H1 (cell line): Measurements from ENCODE around the gene NUAK1. TPM values are rescaled to one million over a fixed set of nuclear protein-coding genes. Genes with fewer than 3 reads are reported as not detected.
A peak's percentile ranks its signal among the peaks of the same experiment; 100 is the strongest.

Experiments
- CTCF ChIA-PET: fragments of 300-600 bp; sonication (Branson Sonifier 250); formaldehyde crosslinking; loops from one replicate; lab custom pipeline; 2021; ENCODE audit not compliant: partially characterized antibody; lab: Charles Lee
- POLR2A ChIA-PET: fragments of 300-600 bp; sonication (Branson Sonifier 250); formaldehyde crosslinking; loops from one replicate; lab custom pipeline; 2021; ENCODE audit warnings: inconsistent platforms; ENCODE audit not compliant: partially characterized antibody; lab: Charles Lee
- DNase-seq, 2 experiments: peaks; one replicate each; pipeline versions ENCODE4 v3.0.0 to v3.0.0-alpha.2; 2010 to 2022; ENCODE audit warnings: low spot score in 2 of 2, low read depth in 1 of 2, mixed read lengths in 1 of 2
- FAIRE-seq: peaks from 2 replicates; lab custom pipeline; 2011; peaks lifted over from hg19 to GRCh38; lab: Jason Lieb, UNC
- H2AFZ ChIP-seq: 2 replicates; pipeline ENCODE4 v1.8.1; 2012; ENCODE audit warnings: low read length, inconsistent platforms
- H2AK5ac ChIP-seq: 2 replicates; pipeline ENCODE4 v1.6.1; 2013; ENCODE audit warnings: low read depth, low read length
- H2BK120ac ChIP-seq: replicated peaks from 2 replicates; pipeline ENCODE3; 2013; ENCODE audit warnings: low read depth, low read length, inconsistent platforms
- H2BK12ac ChIP-seq: 2 replicates; pipeline ENCODE4 v1.6.1; 2013; ENCODE audit warnings: low read depth, low read length
- H2BK15ac ChIP-seq: 2 replicates; pipeline ENCODE4 v1.6.1; 2013; ENCODE audit warnings: low read length
- H2BK20ac ChIP-seq: 2 replicates; pipeline ENCODE4 v1.6.1; 2013; ENCODE audit warnings: low read length
- H2BK5ac ChIP-seq: 2 replicates; pipeline ENCODE4 v1.6.1; 2013; ENCODE audit warnings: low read depth, low read length
- H3K14ac ChIP-seq: 2 replicates; pipeline ENCODE4 v1.6.1; 2013; ENCODE audit warnings: inconsistent platforms; ENCODE audit not compliant: insufficient read length
- H3K18ac ChIP-seq: 2 replicates; pipeline ENCODE4 v1.6.1; 2013; ENCODE audit warnings: low read length; ENCODE audit errors: extremely low read depth
- H3K23ac ChIP-seq: 2 replicates; pipeline ENCODE4 v1.6.1; 2013; ENCODE audit warnings: inconsistent platforms; ENCODE audit not compliant: insufficient read length
- H3K23me2 ChIP-seq: 2 replicates; pipeline ENCODE4 v1.6.1; 2013; ENCODE audit warnings: low read depth, low read length
- H3K27ac ChIP-seq: 2 replicates; pipeline ENCODE4 v1.6.1; 2011; ENCODE audit warnings: low read depth, low read length, inconsistent platforms
- H3K27me3 ChIP-seq, 4 experiments: replicated peaks in 1 of 4; 1 replicate in 1 of 4; 2 replicates in 3 of 4; pipeline versions ENCODE4 v1.6.1 to v1.8.1; 2011 to 2013; ENCODE audit warnings: low read length in 3 of 4, mild to moderate bottlenecking in 3 of 4, inconsistent platforms in 2 of 4, mixed read lengths in 2 of 4, moderate library complexity in 1 of 4; ENCODE audit not compliant: control insufficient read depth in 3 of 4, insufficient read depth in 3 of 4; ENCODE audit errors: extremely low read depth in 1 of 4
- H3K36me3 ChIP-seq, 4 experiments: 2 replicates each; pipeline versions ENCODE4 v1.6.1 to v1.8.1; 2011 to 2013; ENCODE audit warnings: mild to moderate bottlenecking in 4 of 4, low read length in 3 of 4, moderate library complexity in 2 of 4, control low read depth in 1 of 4, inconsistent platforms in 1 of 4; ENCODE audit not compliant: insufficient read depth in 4 of 4, control insufficient read depth in 2 of 4
- H3K4ac ChIP-seq: replicated peaks from 2 replicates; pipeline ENCODE3; 2013; ENCODE audit warnings: low read length, low read depth, mixed read lengths, inconsistent platforms; ENCODE audit not compliant: insufficient read length
- H3K4me1 ChIP-seq, 4 experiments: replicated peaks in 1 of 4; 1 replicate in 1 of 4; 2 replicates in 3 of 4; pipeline versions ENCODE4 v1.6.1 to v1.8.1; 2011 to 2013; ENCODE audit warnings: low read length in 3 of 4, inconsistent platforms in 2 of 4, mixed read lengths in 1 of 4; ENCODE audit not compliant: insufficient read depth in 4 of 4, control insufficient read depth in 3 of 4
- H3K4me2 ChIP-seq, 2 experiments: 2 replicates each; pipeline versions ENCODE4 v1.6.1 to v1.8.1; 2011 to 2013; ENCODE audit warnings: low read depth in 2 of 2, low read length in 2 of 2, control low read depth in 1 of 2, inconsistent platforms in 1 of 2, mild to moderate bottlenecking in 1 of 2; ENCODE audit not compliant: insufficient read depth in 1 of 2
- H3K4me3 ChIP-seq, 4 experiments: fragments of 200-600, 300-600 bp in 1 of 4; sonication (generic), shearing (Covaris generic), sonication (Bioruptor Twin) in 1 of 4; 2 replicates each; pipeline versions ENCODE4 v1.5.1 to v1.8.1; 2011 to 2016; ENCODE audit warnings: low read length in 4 of 4, low read depth in 3 of 4, control low read depth in 2 of 4, inconsistent platforms in 2 of 4, mild to moderate bottlenecking in 2 of 4, mixed read lengths in 1 of 4, moderate library complexity in 1 of 4; ENCODE audit not compliant: insufficient read depth in 2 of 4; ENCODE audit errors: extremely low read depth in 1 of 4
- H3K56ac ChIP-seq: replicated peaks from 2 replicates; pipeline ENCODE3; 2013; ENCODE audit warnings: low read depth, mild to moderate bottlenecking, mixed read lengths, low read length, inconsistent platforms; ENCODE audit not compliant: insufficient read length
- H3K79me1 ChIP-seq: 2 replicates; pipeline ENCODE4 v1.6.1; 2013; ENCODE audit warnings: low read depth, low read length, control low read depth
- H3K79me2 ChIP-seq, 2 experiments: 2 replicates each; pipeline versions ENCODE4 v1.6.1 to v1.8.1; 2012 to 2013; ENCODE audit warnings: low read length in 2 of 2, mild to moderate bottlenecking in 2 of 2, inconsistent platforms in 1 of 2; ENCODE audit not compliant: insufficient read depth in 2 of 2, control insufficient read depth in 1 of 2
- H3K9ac ChIP-seq, 4 experiments: replicated peaks in 1 of 4; 1 replicate in 1 of 4; 2 replicates in 3 of 4; pipeline versions ENCODE4 v1.6.1 to v1.8.1; 2011 to 2013; ENCODE audit warnings: low read depth in 3 of 4, low read length in 3 of 4, control low read depth in 2 of 4, mild to moderate bottlenecking in 2 of 4, moderate library complexity in 2 of 4, inconsistent platforms in 1 of 4; ENCODE audit errors: extremely low read depth in 1 of 4
- H3K9me3 ChIP-seq, 2 experiments: 2 replicates each; pipeline versions ENCODE4 v1.6.1 to v1.8.1; 2012 to 2013; ENCODE audit warnings: mild to moderate bottlenecking in 2 of 2, moderate library complexity in 2 of 2, control low read depth in 1 of 2, inconsistent platforms in 1 of 2, low read depth in 1 of 2, low read length in 1 of 2, mixed read lengths in 1 of 2; ENCODE audit not compliant: insufficient read depth in 2 of 2
- H4K20me1 ChIP-seq, 2 experiments: replicated peaks in 1 of 2; 2 replicates each; pipeline versions ENCODE3 to v1.8.1; 2011 to 2013; ENCODE audit warnings: inconsistent platforms in 2 of 2, low read length in 2 of 2, mild to moderate bottlenecking in 1 of 2; ENCODE audit not compliant: insufficient read depth in 2 of 2, control insufficient read depth in 1 of 2
- H4K5ac ChIP-seq: 2 replicates; pipeline ENCODE4 v1.6.1; 2013; ENCODE audit warnings: low read length, low read depth, mixed read lengths, inconsistent platforms; ENCODE audit not compliant: insufficient read length
- H4K8ac ChIP-seq: 2 replicates; pipeline ENCODE4 v1.8.0; 2013; ENCODE audit warnings: mild to moderate bottlenecking, moderate library complexity, low read length, inconsistent platforms; ENCODE audit not compliant: insufficient read depth; ENCODE audit errors: extremely low read depth
- H4K91ac ChIP-seq: replicated peaks from 2 replicates; pipeline ENCODE3; 2013; ENCODE audit warnings: low read length, mixed read lengths, inconsistent platforms; ENCODE audit not compliant: insufficient read length
- BACH1 ChIP-seq: IDR thresholded peaks from 2 replicates; pipeline ENCODE4 v1.6.1; 2012; ENCODE audit warnings: low read length, improper control_type of control experiment
- CHD1 ChIP-seq: IDR thresholded peaks from 2 replicates; pipeline ENCODE4 v1.6.1; 2012; ENCODE audit warnings: low read depth, low read length, improper control_type of control experiment
- CREB1 ChIP-seq: IDR thresholded peaks from 2 replicates; pipeline ENCODE4 v1.6.1; 2012; ENCODE audit warnings: inconsistent platforms
- CTBP2 ChIP-seq: IDR thresholded peaks from 2 replicates; pipeline ENCODE4 v1.7.0; 2011; ENCODE audit warnings: borderline replicate concordance, mild to moderate bottlenecking, moderate library complexity, mixed read lengths, low read length; ENCODE audit not compliant: insufficient read depth, insufficient read length
- FOSL1 ChIP-seq: IDR thresholded peaks from 2 replicates; pipeline ENCODE4 v1.6.1; 2011; ENCODE audit warnings: mild to moderate bottlenecking, low read depth, low read length, moderate library complexity; ENCODE audit not compliant: insufficient read depth
- HDAC2 ChIP-seq, 2 experiments: fragments of 300-600 bp in 1 of 2; sonication (generic) in 1 of 2; IDR thresholded peaks; 2 replicates each; pipeline ENCODE4 v1.6.1; 2011 to 2012; ENCODE audit warnings: low read depth in 2 of 2, low read length in 2 of 2, mild to moderate bottlenecking in 2 of 2, moderate library complexity in 2 of 2, borderline replicate concordance in 1 of 2, inconsistent platforms in 1 of 2
- JUND ChIP-seq: IDR thresholded peaks from 2 replicates; pipeline ENCODE4 v1.6.1; 2011; ENCODE audit warnings: mild to moderate bottlenecking, improper control_type of control experiment, low read length
- KDM4A ChIP-seq: IDR thresholded peaks from one replicate; pipeline ENCODE4 v1.7.1; 2012; ENCODE audit warnings: low read depth, mild to moderate bottlenecking, moderate library complexity, low read length, inconsistent platforms; ENCODE audit not compliant: severe bottlenecking
- RFX5 ChIP-seq: IDR thresholded peaks from 2 replicates; pipeline ENCODE4 v1.6.1; 2011; ENCODE audit warnings: low read depth, low read length, improper control_type of control experiment, borderline replicate concordance
- RNF2 ChIP-seq: fragments of 200-900, 300-1000 bp; sonication (generic); IDR thresholded peaks from 2 replicates; pipeline ENCODE4 v1.7.1; 2016; ENCODE audit warnings: borderline replicate concordance, low read depth, mild to moderate bottlenecking, antibody characterized with exemption, low read length; ENCODE audit not compliant: poor library complexity, severe bottlenecking; ENCODE audit errors: missing control alignments
- RXRA ChIP-seq: IDR thresholded peaks from 2 replicates; pipeline ENCODE4 v1.6.1; 2011; ENCODE audit warnings: low read depth, mild to moderate bottlenecking, low read length, moderate library complexity; ENCODE audit not compliant: insufficient read depth
- SUZ12 ChIP-seq: fragments of 200-600 bp; sonication (generic); IDR thresholded peaks from 2 replicates; pipeline ENCODE4 v1.6.1; 2012; ENCODE audit warnings: mild to moderate bottlenecking, inconsistent platforms, low read length, moderate library complexity, mixed read lengths
- WGBS, 2 experiments: shearing (Covaris generic) in 1 of 2; methylation state at CpG; one replicate each; pipeline versions ENCODE4 v1.1.6 to v1.1.7; 2013 to 2015; ENCODE audit warnings: low lambda C conversion rate in 2 of 2, mixed read lengths in 2 of 2, inconsistent platforms in 1 of 2, low coverage in 1 of 2, missing lambda C conversion rate in 1 of 2; ENCODE audit not compliant: insufficient replicate concordance in 2 of 2, insufficient coverage in 1 of 2, insufficient read length in 1 of 2; ENCODE audit errors: extremely low coverage in 1 of 2, missing lambda C conversion rate in 1 of 2; 5-methylcytosine and 5-hydroxymethylcytosine counted together
- polyA plus RNA-seq, 7 experiments: library from polyadenylated mRNA; depleted of rRNA in 3 of 7; stranded (reverse) in 5 of 7; unstranded in 2 of 7; fragments of >200 nt in 5 of 7; fragments of 200-250 nt in 2 of 7; gene quantifications; 1 replicate in 5 of 7; 2 replicates in 1 of 7; 4 replicates in 1 of 7; pipeline versions ENCODE4 v1.2.1 to v1.2.3, GENCODE V29; 2011 to 2013; ENCODE audit warnings: missing spikeins in 2 of 7, mixed read lengths in 2 of 7
- total RNA-seq: library from RNA; stranded (reverse); fragmentation: NEBNext Ultra II Directional; extraction: Animal tissue kit (Norgen Biotek cat#: 25700); gene quantifications from 2 replicates; pipeline ENCODE4 v1.2.1, GENCODE V29; 2021

The NUAK1 gene
- total and polyA plus RNA-seq, 2 of the 8 experiments (the other 6 are each of a cell fraction or from before 2014, with no cell fraction given), result 6.7 to 18.2 TPM

DNA sequence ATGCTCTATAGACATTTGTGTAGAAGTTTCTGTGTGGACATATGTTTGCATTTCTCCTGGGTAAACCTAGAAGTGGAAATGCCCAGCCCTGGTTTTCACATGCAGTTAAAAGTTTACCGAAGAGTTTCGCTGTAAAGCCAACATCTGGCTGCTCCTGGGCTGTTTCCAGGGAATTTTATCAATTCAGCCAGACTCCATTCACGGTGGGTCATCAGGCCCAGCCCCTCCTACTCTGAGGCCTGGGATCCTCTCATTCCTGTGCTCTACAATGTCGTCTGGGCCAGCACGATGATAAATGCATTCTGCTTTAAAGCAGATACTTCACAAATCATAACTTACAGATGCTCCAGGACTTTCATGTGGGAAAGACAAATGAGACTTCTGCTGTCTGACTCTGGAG lies 7.1 kb downstream of the NUAK1 start:
- Histone ChIP-seq H2AFZ (no peak overlapping the region), H3K23ac (no peak overlapping the region), H3K4me3 (no peak overlapping the region), H4K8ac (no peak overlapping the region), H3K23me2 (0 out of 2 replicates have a peak, but pooled peaks cover 2% of the 10 kb centered on the region), H3K9me3 (no peaks in the 10 kb centered on the region), H2BK15ac (0 out of 2 replicates have a peak overlapping the region, but pooled peaks have one; percentile 9), H3K79me1 (peaks cover 6% of the 10 kb centered on the region; the same call in 1 of the 2 replicates), H2BK12ac (peak overlapping the region; percentile 96), H3K4me1 (peaks cover 49 to 69% (median 54%) of the 10 kb centered on the region in 4 experiments), H3K9ac (no peak overlapping the region; a peak in 2 of 7 replicates), H3K36me3 (no peaks in the 10 kb centered on the region), H3K14ac (no peak overlapping the region), H4K5ac (no peak overlapping the region), H3K79me2 (peaks cover 6 to 93% of the 10 kb centered on the region in 2 experiments), H3K4ac (no peak overlapping the region), H3K18ac (0 out of 2 replicates have a peak overlapping the region, but pooled peaks have one; percentile 57), H4K20me1 (no peaks in the 10 kb centered on the region), H2BK120ac (no peak overlapping the region), H2BK5ac (peak overlapping the region; percentile 96), H3K4me2 (peak overlapping the region; percentile 43 to 54; a peak in 2 of 4 replicates), H4K91ac (no peak overlapping the region), H2BK20ac (no peak overlapping the region), H3K56ac (no peak overlapping the region), H3K27ac (peak overlapping the region; percentile 91; the same call in 1 of the 2 replicates), H2AK5ac (peak overlapping the region; percentile 90), H3K27me3 (no peaks in the 10 kb centered on the region)
- POLR2A ChIA-PET, result no interaction called here
- DNase-seq (no peak), FAIRE-seq (no peak)
- no peak for TF ChIP-seq RXRA
- TF ChIP-seq CTBP2, result no peak
- no peak for TF ChIP-seq BACH1
- no peak for TF ChIP-seq HDAC2 (IDR thresholded peaks at IDR 0.05; ENCODE audit: borderline replicate concordance in 1 of 2, low read depth in 2 of 2, low read length in 2 of 2)
- TF ChIP-seq JUND, result no peak
- no peak for TF ChIP-seq SUZ12
- no peak for TF ChIP-seq KDM4A
- TF ChIP-seq CHD1, result no peak
- TF ChIP-seq RFX5, result no peak
- no peak for TF ChIP-seq CREB1
- TF ChIP-seq RNF2, result no peak
- TF ChIP-seq FOSL1, result no peak
- CTCF ChIA-PET, result interaction anchor here (1.0 to 6.2 kb wide), 4 partner anchors 24 to 425 kb away, joined by 3 to 79 read pairs (median 4); no protein-coding TSS in a partner anchor
- WGBS, 2 experiments, result 63% methylated on average over 5 of the region's 5 CpGs; no CpG with 5 or more reads in 1 of the 2 experiments
